ENCODE data around the gene ABCD4.
A peak's percentile ranks its signal among the peaks of the same experiment; 100 is the strongest.

Gene ABCD4

DNA sequence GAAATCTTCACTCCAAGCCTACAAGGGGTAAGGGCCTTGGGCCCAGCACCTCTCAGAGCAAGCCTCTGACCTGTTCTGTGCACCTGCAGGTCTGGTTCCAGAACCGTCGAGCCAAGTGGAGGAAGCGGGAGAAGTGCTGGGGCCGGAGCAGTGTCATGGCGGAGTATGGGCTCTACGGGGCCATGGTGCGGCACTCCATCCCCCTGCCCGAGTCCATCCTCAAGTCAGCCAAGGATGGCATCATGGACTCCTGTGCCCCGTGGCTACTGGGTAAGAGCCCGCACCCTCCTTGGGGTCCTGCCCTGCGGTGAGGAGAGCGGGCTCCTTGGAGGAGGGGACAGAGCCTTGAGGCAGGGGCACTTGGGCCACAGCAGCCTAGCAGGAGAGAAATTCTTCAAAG, 43.2 kb downstream of the ABCD4 start:
- no peak for DNase-seq (ENCODE audit: low read depth)

- no peak for DNase-seq (ENCODE audit: low read depth)
Measured at GRCh38 chr14:74258764-74259035, 44.0 kb downstream of the ABCD4 start.

DNA sequence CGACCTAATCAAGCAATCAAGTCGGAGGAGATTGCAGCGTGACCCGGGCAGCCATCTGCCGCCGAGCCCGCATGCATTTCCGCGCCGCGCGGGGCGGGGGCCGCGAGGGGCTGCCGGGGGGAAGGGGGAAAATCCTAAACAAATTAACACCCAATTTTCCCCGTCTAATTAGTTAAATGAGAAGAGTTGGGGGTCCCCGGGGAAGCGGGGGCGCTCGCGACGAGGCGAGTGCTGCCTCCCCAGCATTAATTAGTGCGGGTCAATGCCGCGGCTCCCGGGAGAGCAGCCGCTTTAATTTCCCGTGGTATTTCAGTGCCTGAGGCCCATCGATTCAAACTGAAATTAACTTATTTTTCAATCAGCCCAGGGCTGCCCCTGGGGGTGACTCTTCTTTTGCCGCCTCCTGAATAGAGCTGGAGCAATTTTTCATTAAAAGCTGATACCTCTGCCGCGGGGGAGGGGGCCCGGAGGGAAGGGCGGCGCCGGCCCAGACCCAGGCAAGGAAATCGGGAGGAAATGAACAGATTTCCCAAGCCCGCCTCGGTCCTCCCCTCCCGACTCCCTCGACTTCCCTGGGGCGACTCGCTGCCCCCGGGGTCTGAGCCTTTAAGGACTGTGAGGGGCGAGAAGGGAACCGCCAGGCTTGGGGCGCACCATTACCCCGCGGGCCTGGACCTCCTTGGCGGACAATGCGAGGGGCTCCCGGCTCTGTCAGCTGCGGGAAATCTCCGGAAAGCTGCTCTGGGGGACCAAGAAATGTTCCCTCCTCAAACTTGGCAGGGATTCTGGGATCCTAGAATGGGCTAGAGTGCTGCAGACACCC, 44.6 kb downstream of the ABCD4 start:
- no peak for DNase-seq (ENCODE audit: low read depth)

GRCh38 chr14:74257078-74257940, 45.4 kb downstream of the ABCD4 start:
- peak; percentile 25 for DNase-seq (ENCODE audit: low read depth)

DNA sequence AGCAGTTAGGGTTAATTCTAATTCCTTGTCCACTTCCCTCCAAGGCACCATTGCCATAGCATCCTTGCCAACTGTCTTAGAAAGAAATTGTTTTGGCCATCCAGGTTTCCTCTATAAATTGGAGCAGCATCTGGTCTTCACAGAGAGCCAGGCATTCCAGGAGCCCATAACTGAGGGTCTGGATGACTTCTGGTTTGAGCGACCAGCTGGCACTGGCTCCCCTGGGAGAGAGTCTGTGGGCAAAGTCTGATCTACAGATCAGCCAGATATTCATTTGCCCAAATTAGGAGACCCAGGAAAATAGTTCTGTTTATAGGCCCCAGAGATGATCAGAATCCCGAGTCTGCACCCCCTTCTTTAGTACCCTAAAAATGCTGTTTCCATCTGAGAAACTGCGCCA, 47.5 kb downstream of the ABCD4 start:
- DNase-seq (ENCODE audit: low read depth), result no peak

- DNase-seq (ENCODE audit: low read depth), result no peak
Measured at GRCh38 chr14:74249433-74250375, 53.0 kb downstream of the ABCD4 start.

- DNase-seq (ENCODE audit: low read depth), result no peak
Measured at GRCh38 chr14:74248017-74248416, 54.7 kb downstream of the ABCD4 start.

DNA sequence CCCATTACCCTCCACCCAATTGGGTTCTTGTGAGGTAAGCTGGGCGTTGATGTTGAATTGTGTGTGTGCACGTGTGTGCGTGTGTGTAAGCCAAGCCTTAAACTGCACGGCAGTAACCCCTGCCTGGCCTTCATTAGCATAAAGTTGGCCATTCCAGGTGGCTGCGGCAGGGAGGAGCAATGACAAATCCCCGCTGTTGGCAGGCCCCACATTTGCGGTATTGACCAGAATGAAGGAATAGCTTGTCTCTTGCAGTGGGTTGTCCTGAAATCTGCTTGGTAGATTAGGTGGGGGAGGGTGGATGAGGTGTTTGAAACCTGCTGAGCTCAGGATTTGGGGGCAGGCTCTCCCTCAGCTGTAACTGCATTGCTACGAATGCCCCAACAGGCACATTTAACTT, 56.2 kb downstream of the ABCD4 start:
- DNase-seq (ENCODE audit: low read depth), result no peak

- no peak for DNase-seq (ENCODE audit: low read depth)
Measured at GRCh38 chr14:74245292-74245691, 57.4 kb downstream of the ABCD4 start.

- no peak for DNase-seq (ENCODE audit: low read depth)
Measured at GRCh38 chr14:74244115-74244514, 58.6 kb downstream of the ABCD4 start.

GRCh38 chr14:74243051-74243450, 59.7 kb downstream of the ABCD4 start:
- DNase-seq (ENCODE audit: low read depth), result no peak

DNA sequence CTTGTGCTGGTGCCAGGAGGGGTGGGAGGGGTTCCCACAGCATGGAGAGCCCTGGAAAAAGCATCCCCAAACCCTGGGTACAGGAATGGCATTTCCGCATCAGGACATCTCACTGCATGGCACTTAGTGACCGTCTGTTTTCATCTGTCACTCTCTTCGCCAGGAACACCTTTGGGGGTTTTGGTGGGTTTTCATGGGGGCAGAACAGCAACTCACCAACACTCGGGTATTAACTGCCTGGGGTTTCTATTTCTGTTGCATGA, 60.0 kb downstream of the ABCD4 start:
- DNase-seq (ENCODE audit: low read depth), result no peak

GRCh38 chr14:74242021-74242779, 60.5 kb downstream of the ABCD4 start:
- DNase-seq (ENCODE audit: low read depth), result no peak

GRCh38 chr14:74241652-74242017, 61.1 kb downstream of the ABCD4 start:
- no peak for DNase-seq (ENCODE audit: low read depth)

GRCh38 chr14:74240794-74241651, 61.7 kb downstream of the ABCD4 start:
- peak; percentile 27 for DNase-seq (ENCODE audit: low read depth)

DNA sequence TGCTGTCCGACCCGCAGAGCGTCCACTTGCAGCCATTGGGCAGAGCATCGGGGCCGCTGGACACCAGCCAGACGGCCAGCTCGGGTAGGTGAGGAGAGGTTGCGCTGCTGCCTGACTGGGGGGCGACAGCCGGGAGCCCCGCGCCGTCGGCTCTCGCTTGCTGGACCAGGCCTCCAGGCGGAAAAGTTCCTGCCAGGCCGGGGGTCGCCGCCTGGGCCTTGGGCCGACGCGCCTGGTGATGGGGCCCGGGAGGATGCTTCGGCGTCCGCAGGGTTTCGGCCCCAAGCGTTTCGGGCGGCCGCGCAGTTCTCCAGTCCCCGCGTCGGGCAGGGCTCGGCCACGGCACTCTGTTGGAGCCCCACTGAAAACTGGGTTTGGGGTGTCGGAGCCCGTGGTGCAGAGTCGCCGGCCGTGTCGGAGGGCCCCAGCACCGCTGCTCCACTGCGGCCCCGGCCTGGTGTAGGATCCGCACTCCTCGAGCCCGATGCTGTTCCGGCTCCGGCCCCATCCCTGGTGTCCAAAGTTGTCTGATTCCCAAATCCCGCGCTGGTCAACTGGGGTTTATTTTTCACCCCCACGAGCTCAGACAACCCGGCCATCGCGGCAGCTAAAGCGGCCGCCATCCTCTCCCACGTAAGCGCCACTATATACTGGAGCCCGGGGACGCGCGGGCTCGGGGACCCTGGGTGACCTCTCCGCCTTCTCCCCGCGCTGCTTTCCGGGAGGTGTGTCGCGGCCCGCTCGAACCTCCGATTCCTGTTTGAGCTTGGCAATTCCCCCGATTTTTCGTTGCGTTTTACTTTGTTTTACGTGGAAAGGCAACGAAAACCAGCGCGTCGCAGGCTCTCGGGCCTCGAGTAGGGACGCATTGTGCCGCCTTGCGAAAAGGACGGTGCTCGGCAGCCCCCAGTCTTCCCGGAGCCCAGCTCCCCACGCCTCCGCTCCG, 62.6 kb downstream of the ABCD4 start:
- peak; percentile 22 for DNase-seq (ENCODE audit: low read depth)

GRCh38 chr14:74238974-74239847, 63.5 kb downstream of the ABCD4 start, which contains the start of gene VSX2:
Gene VSX2, plus strand, starts transcription at chr14:74239449. Its CDS starts 113 bp downstream, at chr14:74239562.
- no peak for DNase-seq (ENCODE audit: low read depth)

DNA sequence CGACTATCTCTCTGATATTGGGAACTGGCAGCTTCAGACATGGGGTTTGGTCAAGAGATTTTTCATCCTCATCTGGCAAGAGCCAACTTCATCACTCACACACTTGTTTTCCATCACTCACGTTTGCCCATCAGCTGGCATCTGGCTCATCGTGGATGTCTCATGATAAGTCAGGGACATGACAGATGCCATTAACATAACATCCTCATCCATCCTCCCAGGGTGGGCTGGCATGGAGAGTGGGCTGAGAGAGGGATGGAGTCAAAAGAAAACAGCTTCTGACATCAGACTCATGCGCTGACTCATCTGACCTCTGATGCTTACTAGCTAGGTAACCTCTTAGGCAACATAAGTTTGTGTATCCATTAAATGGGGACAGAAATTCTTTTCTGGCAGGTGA, 65.3 kb downstream of the ABCD4 start:
- DNase-seq (ENCODE audit: low read depth), result no peak
